ENCODE measurements around the gene ADORA1. TPM values are rescaled to one million over a fixed set of nuclear protein-coding genes. Genes with fewer than 3 reads are reported as not detected.

Gene ADORA1
- total and polyA plus RNA-seq, 4 experiments from 2014 or later, result 0.10 TPM; not detected in 3

DNA sequence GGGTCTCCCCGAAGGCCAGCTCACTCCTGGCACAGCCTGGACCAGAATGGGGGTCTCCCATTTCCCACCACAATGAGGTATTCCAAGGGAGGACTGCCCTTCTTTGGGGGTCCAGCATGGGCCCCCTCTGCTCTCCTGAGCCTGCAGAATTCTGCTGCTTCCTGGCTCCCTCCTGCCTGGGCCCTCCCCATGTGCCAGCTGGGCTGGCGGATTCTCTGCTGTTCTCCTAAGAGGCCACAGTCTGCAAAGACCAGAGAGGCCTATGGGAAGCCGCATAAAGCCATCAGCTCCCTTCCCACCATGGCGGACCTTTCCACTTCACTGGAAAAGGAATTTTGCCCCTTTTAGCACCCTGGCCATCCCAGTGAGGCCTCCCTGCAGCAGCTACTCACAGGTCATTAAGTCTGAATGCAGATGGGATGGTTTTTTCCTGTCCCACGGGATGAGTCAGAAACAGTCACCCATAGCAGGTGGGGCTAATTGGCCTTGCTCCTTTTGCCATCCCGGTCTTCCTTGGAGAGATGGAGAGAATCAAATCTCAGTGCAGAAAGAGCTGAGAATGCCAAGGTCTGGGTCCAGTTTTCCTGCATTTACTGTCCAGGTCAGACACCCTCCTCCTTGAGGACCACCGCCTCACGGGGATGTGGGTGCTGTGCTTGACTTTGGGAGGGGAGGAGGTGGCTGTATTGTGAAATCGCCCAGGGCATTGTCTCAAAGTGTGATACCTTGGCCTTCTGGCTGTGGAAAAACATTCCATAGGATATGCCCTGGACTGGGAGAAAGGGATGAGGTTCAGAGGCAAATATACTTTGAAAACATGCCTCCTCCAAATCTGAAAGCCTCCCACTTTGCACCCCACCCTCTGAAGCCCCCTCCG lies 24.9 kb downstream of the ADORA1 start:
- no peaks in the 10 kb centered on the region for H3K36me3 Mint-ChIP-seq
- CTCF ChIA-PET (ENCODE audit: partially characterized antibody), result interaction anchor here (1.1 kb wide), 1 partner anchor 22 kb away, joined by 3 read pairs; no protein-coding TSS in a partner anchor
- H3K4me1 ChIP-seq (ENCODE audit: insufficient read depth, low read length), result no peaks in the 10 kb centered on the region
- no peak for DNase-seq
- no peak overlapping the region for H3K27ac Mint-ChIP-seq
- H3K27me3 Mint-ChIP-seq, result peaks cover 0 to 2% of the 10 kb centered on the region in 2 donors
- no peaks in the 10 kb centered on the region for H3K27me3 ChIP-seq (ENCODE audit: insufficient read depth, low read length)
- intact Hi-C loops (cut with micrococcal nuclease), result no loop called here
- POLR2A ChIA-PET (ENCODE audit: partially characterized antibody), result no interaction called here
- H3K9me3 ChIP-seq (ENCODE audit: control insufficient read depth in 1 of 2, low read length in 2 of 2), result no peaks in the 10 kb centered on the region
- no peaks in the 10 kb centered on the region for H3K36me3 ChIP-seq (ENCODE audit: insufficient read depth, low read length)
- no peaks in the 10 kb centered on the region for H3K4me1 Mint-ChIP-seq
- no peak overlapping the region for H3K4me3 Mint-ChIP-seq
- no peak overlapping the region for H3K27ac ChIP-seq (ENCODE audit: low read depth, low read length)
- H3K9me3 Mint-ChIP-seq, result peaks cover 0 to 1% (median 0%) of the 10 kb centered on the region in 8 donors
- H3K4me3 ChIP-seq (ENCODE audit: low read length in 2 of 2), result no peak overlapping the region

DNA sequence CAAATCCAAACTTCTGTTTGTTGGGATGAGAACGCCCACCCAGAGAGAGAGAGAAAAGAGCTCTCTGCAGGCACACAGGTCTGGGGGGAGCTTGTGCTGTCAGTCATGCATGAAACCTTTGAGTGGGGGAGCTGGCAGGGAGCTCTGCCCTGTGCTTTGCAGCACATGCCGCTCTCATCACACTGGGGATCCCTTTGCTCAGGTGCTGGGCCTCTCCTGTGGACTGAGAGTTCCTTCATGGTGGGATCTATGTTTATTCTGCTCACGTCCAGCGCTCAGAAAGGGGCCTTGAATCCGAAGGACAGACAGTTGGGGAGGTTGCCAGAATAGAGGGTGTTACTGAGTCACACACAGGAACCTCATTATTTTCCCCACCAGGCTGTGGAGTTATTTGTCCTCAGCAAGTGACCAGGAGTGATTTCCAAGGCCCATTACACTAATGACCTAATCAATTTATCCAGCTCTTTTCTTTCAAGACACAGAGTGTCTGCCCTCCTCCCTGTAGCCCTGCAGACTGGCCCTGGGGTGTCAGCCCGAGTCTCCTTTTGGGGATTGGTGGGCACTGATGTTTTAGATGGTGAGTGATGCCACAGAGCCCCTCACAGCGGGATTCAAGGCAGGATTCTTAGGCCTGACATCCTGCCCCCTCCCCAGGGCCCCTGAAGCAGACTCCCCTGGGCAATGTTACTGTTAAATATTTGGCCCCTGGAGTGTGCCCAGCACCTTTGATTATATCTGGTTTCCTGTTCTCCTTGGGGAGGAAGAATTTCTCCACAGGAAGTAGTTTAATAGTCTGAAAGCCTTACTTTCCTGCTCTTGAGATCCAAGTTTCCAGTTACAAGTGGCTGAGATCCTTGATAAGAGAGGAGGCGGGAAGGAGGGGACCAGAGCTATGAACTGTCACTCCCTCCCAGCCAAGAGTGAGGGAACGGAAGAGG lies 25.8 kb downstream of the ADORA1 start:
- Histone ChIP-seq H3K4me3 (ENCODE audit: low read length in 2 of 2) (no peak overlapping the region), H3K9me3 (ENCODE audit: control insufficient read depth in 1 of 2, low read length in 2 of 2) (no peaks in the 10 kb centered on the region), H3K4me1 (ENCODE audit: insufficient read depth, low read length) (no peaks in the 10 kb centered on the region), H3K27me3 (ENCODE audit: insufficient read depth, low read length) (no peaks in the 10 kb centered on the region), H3K36me3 (ENCODE audit: insufficient read depth, low read length) (no peaks in the 10 kb centered on the region), H3K27ac (ENCODE audit: low read depth, low read length) (no peak overlapping the region)
- intact Hi-C loops (cut with micrococcal nuclease), result no loop called here
- CTCF ChIA-PET (ENCODE audit: partially characterized antibody), result interaction anchor here (1.1 kb wide), 1 partner anchor 23 kb away, joined by 3 read pairs; no protein-coding TSS in a partner anchor
- no peak overlapping the region for H3K4me3 Mint-ChIP-seq
- no peak overlapping the region for H3K27ac Mint-ChIP-seq
- H3K27me3 Mint-ChIP-seq, result peaks cover 0 to 2% of the 10 kb centered on the region in 2 donors
- no peaks in the 10 kb centered on the region for H3K36me3 Mint-ChIP-seq
- POLR2A ChIA-PET (ENCODE audit: partially characterized antibody), result no interaction called here
- H3K9me3 Mint-ChIP-seq, result peaks cover 0 to 5% (median under 1%) of the 10 kb centered on the region in 8 donors
- DNase-seq, result no peak
- no peaks in the 10 kb centered on the region for H3K4me1 Mint-ChIP-seq

DNA sequence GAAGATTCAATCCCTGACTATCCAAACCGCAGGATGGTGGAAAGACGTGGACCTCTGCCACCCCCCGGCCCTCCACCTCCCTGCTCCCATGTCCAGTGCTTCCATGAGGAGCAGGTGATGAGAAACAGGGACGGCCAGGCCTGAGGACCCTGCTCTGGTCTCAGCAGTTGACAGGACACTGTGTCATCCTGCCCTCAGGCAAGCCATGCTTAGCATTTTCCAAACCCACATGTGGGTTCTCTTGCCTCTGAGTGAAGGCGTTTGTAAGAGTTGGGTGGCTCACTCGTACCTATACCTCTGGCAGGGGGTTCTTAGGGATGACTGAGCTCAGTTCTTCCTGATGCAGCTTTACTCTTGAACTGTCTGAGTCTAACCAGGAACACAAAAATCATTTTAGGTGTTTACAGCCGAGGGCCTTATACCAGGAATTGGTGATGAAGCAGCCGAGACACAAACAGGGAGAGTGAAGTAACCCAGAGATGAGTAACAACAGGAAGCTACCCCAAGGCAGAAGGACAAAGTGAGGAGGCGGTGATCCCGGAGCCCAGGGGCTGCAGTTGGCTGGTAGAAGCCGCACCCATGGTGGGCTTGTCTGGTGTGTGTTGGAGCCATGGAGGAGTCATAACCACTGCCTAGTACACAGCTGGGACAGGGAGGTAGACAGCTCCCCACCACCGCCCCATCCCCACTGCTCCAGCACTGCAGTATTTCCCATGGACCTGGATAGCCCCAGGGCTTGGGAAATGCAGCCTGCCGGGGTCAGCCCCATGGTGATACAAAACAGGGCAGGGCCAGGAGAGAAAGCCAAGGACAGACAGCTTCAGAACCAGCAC lies 26.7 kb downstream of the ADORA1 start:
- Mint-ChIP-seq H3K4me3 (no peak overlapping the region), H3K9me3 (peaks cover 0 to 13% (median under 1%) of the 10 kb centered on the region in 8 donors), H3K4me1 (no peaks in the 10 kb centered on the region), H3K27ac (no peak overlapping the region), H3K36me3 (no peaks in the 10 kb centered on the region), H3K27me3 (peaks cover 0 to 2% of the 10 kb centered on the region in 2 donors)
- Histone ChIP-seq H3K9me3 (ENCODE audit: control insufficient read depth in 1 of 2, low read length in 2 of 2) (no peaks in the 10 kb centered on the region), H3K4me3 (ENCODE audit: low read length in 2 of 2) (no peak overlapping the region), H3K27ac (ENCODE audit: low read depth, low read length) (no peak overlapping the region), H3K27me3 (ENCODE audit: insufficient read depth, low read length) (no peaks in the 10 kb centered on the region), H3K4me1 (ENCODE audit: insufficient read depth, low read length) (no peaks in the 10 kb centered on the region), H3K36me3 (ENCODE audit: insufficient read depth, low read length) (no peaks in the 10 kb centered on the region)
- ChIA-PET POLR2A (ENCODE audit: partially characterized antibody) (no interaction called here), CTCF (ENCODE audit: partially characterized antibody) (no interaction called here)
- intact Hi-C loops (cut with micrococcal nuclease), result no loop called here
- no peak for DNase-seq

DNA sequence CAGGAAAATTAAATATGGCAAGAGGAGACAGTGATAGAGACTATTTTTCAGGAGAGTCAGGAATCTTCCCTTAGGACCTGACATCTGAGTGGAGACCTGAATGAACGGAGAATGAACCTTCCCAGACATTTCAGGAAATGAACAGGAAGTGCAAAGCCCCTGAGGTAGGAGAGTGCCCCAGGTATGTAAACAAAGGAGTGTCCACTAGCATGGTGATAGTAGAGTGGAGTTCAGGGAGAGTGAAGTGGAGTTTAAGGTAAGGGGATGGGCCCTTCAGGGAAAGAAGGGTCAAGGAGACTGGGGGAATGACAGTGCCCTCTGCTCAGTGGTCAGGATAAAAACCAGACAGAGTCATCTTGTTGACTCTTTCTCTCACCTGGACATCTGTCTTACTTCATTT lies 28.8 kb downstream of the ADORA1 start:
- no peaks in the 10 kb centered on the region for H3K4me1 ChIP-seq (ENCODE audit: insufficient read depth, low read length)
- Mint-ChIP-seq H3K36me3 (no peaks in the 10 kb centered on the region), H3K4me1 (no peaks in the 10 kb centered on the region), H3K9me3 (peaks cover 0 to 15% (median under 1%) of the 10 kb centered on the region in 8 donors), H3K27me3 (peaks cover 2 to 6% of the 10 kb centered on the region in 2 donors), H3K4me3 (no peak overlapping the region), H3K27ac (no peak overlapping the region)
- H3K36me3 ChIP-seq (ENCODE audit: insufficient read depth, low read length), result no peaks in the 10 kb centered on the region
- ChIA-PET POLR2A (ENCODE audit: partially characterized antibody) (no interaction called here), CTCF (ENCODE audit: partially characterized antibody) (no interaction called here)
- no peak for DNase-seq
- H3K4me3 ChIP-seq (ENCODE audit: low read length in 2 of 2), result no peak overlapping the region
- intact Hi-C loops (cut with micrococcal nuclease), result no loop called here
- no peaks in the 10 kb centered on the region for H3K9me3 ChIP-seq (ENCODE audit: control insufficient read depth in 1 of 2, low read length in 2 of 2)
- H3K27me3 ChIP-seq (ENCODE audit: insufficient read depth, low read length), result no peaks in the 10 kb centered on the region
- no peak overlapping the region for H3K27ac ChIP-seq (ENCODE audit: low read depth, low read length)

DNA sequence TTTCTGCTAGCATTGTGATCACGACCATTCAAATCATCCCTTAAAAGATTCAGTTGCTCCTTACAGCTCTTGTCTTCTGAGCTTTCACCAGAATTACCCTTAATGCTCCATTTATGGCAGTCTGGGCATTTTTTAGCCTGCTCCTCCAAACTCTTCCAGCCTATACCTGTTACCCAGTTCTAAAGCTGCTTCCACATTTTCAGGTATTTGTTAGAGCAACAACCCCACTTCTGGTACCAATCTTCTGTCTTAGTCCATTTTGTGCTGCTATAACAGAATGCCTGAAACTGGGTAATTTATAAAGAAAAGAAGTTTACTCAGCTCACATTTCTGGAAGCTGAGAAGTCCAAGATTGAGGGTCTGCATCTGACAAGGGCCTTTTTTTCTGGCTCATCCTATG lies 30.9 kb downstream of the ADORA1 start:
- H3K9me3 ChIP-seq (ENCODE audit: control insufficient read depth in 1 of 2, low read length in 2 of 2), result no peaks in the 10 kb centered on the region
- H3K4me1 ChIP-seq (ENCODE audit: insufficient read depth, low read length), result no peaks in the 10 kb centered on the region
- intact Hi-C loops (cut with micrococcal nuclease), result no loop called here
- H3K27ac Mint-ChIP-seq, result no peak overlapping the region
- peaks cover 0 to 15% (median under 1%) of the 10 kb centered on the region in 8 donors for H3K9me3 Mint-ChIP-seq
- peaks cover 4 to 9% of the 10 kb centered on the region in 2 donors for H3K27me3 Mint-ChIP-seq
- no peak overlapping the region for H3K4me3 Mint-ChIP-seq
- DNase-seq, result no peak
- no peaks in the 10 kb centered on the region for H3K27me3 ChIP-seq (ENCODE audit: insufficient read depth, low read length)
- no peak overlapping the region for H3K27ac ChIP-seq (ENCODE audit: low read depth, low read length)
- ChIA-PET CTCF (ENCODE audit: partially characterized antibody) (interaction anchor here (1.2 kb wide), 1 partner anchor 119 kb away, joined by 3 read pairs; no protein-coding TSS in a partner anchor), POLR2A (ENCODE audit: partially characterized antibody) (no interaction called here)
- H3K4me1 Mint-ChIP-seq, result no peaks in the 10 kb centered on the region
- H3K36me3 ChIP-seq (ENCODE audit: insufficient read depth, low read length), result no peaks in the 10 kb centered on the region
- H3K4me3 ChIP-seq (ENCODE audit: low read length in 2 of 2), result no peak overlapping the region
- H3K36me3 Mint-ChIP-seq, result no peaks in the 10 kb centered on the region

DNA sequence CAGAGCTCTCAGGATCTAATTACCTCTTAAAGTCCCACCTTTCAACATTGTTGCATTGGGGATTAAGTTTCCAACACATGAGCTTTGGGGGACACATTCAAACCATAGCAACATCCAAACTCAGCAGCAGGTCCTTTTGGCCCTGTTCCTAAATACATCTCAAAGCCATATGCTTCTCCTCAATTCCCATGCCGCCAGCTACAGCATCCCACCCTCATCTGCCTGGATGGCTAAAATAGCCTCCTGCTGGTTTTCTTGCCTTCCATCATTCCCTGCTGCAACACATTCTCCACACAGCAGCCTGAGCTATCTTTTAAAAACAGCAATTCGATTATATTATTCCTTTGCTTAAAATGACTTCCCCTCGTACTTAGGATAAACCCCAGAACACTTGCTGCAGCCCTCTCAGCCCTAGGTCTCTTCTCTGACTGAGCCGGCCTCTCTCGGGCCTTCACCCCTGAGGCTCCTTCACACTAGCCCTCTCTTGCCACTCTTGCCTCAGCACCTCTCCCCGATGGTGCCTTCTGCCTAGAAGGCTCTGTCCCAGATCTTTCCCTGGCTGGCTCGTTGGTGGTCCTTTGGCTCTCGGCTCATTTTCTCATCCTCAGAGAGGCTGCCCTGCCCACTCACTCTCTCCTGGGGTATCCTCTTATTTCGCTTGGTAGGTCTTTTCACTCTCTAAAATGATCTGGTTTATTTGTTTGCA lies 31.6 kb downstream of the ADORA1 start:
- H3K27ac Mint-ChIP-seq, result no peak overlapping the region
- H3K4me3 Mint-ChIP-seq, result no peak overlapping the region
- H3K4me1 Mint-ChIP-seq, result no peaks in the 10 kb centered on the region
- POLR2A ChIA-PET (ENCODE audit: partially characterized antibody), result no interaction called here
- H3K36me3 ChIP-seq (ENCODE audit: insufficient read depth, low read length), result no peaks in the 10 kb centered on the region
- CTCF ChIA-PET (ENCODE audit: partially characterized antibody), result interaction anchor here (1.2 kb wide), 1 partner anchor 120 kb away, joined by 3 read pairs; no protein-coding TSS in a partner anchor
- no peak overlapping the region for H3K27ac ChIP-seq (ENCODE audit: low read depth, low read length)
- no peaks in the 10 kb centered on the region for H3K9me3 ChIP-seq (ENCODE audit: control insufficient read depth in 1 of 2, low read length in 2 of 2)
- H3K4me1 ChIP-seq (ENCODE audit: insufficient read depth, low read length), result no peaks in the 10 kb centered on the region
- peaks cover 0 to 15% (median under 1%) of the 10 kb centered on the region in 8 donors for H3K9me3 Mint-ChIP-seq
- H3K4me3 ChIP-seq (ENCODE audit: low read length in 2 of 2), result no peak overlapping the region
- intact Hi-C loops (cut with micrococcal nuclease), result no loop called here
- H3K36me3 Mint-ChIP-seq, result no peaks in the 10 kb centered on the region
- DNase-seq, result no peak
- H3K27me3 ChIP-seq (ENCODE audit: insufficient read depth, low read length), result no peaks in the 10 kb centered on the region
- peaks cover 7 to 10% of the 10 kb centered on the region in 2 donors for H3K27me3 Mint-ChIP-seq
